ENCODE data around the gene HLA-DQB1.
"Not testable (repeated sequence)": the region's sequence is repeated elsewhere in the genome, so short reads cannot be mapped to it uniquely, and the experiment has no call there.

The HLA-DQB1 gene

GRCh38 chr6:32662836-32663235 is 3.6 kb downstream of the HLA-DQB1 start:
- DNase-seq (ENCODE audit: low read depth, low spot score) = no peak

- DNase-seq (ENCODE audit: low read depth, low spot score) = no peak
Observed at GRCh38 chr6:32662099-32662498, 4.4 kb downstream of the HLA-DQB1 start.

GRCh38 chr6:32659856-32660595 is 6.4 kb downstream of the HLA-DQB1 start:
- no peak for DNase-seq (ENCODE audit: low read depth, low spot score)

DNA sequence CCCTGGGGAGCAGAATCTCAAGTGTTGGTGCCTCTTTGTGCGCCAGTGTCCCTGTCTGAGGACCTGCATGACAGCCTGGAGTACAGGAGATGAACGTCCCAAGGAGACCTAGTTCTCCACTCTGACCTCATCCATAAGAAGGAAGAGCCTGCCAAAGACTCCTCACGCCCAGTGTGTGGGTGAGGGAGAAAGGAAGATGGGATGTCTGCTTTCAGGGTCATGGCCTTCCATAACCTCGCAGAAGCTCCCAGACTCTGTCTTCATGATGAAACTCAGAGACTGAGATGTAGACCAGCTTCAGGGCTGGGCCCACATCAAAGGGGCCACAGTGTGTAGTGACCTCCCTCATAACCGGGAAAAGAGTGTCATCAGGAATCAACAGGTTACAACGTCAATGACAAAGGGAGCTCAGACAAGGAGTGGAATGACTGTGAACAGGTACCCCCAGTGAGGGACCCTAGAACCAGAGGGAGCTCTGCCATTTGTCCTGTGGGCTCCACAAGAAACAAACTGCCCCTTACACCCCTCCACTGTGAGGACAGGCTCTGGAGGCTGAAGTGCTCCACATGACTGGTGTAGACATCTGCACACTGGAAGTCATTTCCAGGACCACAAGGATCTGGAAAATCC is 8.1 kb downstream of the HLA-DQB1 start:
- DNase-seq (ENCODE audit: low read depth, low spot score) = no peak

DNA sequence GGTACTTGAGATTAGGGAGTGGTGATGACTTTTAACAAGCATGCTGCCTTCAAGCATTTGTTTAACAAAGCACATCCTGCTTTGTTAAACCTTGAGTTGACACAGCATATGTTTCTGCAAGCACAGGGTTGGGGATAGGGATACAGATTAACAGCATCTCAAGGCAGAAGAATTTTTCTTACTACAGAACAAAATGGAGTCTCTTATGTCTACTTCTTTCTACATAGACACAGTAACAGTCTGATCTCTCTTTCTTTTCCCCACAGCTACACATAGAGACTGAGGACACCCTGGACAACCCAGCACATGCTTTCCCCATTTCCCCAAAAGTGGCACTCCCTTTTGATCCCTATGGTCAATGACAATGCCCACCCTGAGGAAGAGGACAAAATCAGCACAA is 8.6 kb downstream of the HLA-DQB1 start:
- not testable (repeated sequence) for DNase-seq (ENCODE audit: low read depth, low spot score)

DNA sequence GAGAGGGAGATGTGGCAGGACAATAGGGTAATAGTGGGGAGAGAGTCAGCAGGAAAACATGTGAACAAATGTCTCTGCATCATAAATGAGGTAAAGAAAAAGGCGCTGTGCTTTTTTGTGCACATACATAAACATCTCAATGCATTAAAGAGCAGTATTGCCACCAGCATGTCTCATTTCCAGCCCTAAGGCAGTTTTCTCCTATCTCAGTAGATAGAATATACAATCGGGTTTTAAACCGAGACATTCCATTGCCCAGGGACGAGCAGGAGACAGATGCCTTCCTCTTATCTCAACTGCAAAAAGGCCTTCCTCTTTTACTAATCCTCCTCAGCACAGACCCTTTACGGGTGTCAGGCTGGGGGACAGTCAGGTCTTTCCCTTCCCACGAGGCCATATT is 9.1 kb downstream of the HLA-DQB1 start:
- not testable (repeated sequence) for DNase-seq (ENCODE audit: low read depth, low spot score)

GRCh38 chr6:32655203-32655710 is 11.2 kb downstream of the HLA-DQB1 start:
- no peak for DNase-seq (ENCODE audit: low read depth, low spot score)

DNA sequence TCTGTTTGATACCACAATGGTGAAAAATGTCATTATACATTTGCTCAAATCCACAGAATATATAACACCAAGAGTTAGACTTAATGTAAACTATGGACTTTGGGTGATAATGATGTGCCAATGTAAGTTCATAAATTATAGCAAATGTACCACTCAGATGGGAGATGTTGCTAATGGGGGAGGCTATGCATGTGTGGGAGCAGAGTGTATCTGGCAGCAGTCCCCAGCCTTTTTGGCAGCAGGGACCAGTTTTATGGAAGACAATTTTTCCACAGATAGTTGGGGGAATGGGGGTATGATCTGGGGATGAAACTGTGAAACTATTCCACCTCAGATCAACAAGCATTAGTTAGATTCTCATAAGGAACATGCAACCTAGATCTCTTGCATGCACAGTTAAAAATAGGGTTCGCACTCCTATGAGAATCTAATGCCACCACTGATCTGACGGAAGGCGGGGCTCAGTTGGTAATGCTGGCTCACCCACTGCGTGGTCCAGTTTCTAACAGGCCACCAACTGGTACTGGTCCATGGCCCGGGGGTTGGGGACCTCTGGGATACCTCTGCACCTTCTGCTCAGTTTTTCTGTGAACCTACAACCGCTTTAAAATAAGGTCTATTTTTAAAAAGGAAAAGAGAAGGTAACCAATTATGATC is 21.3 kb downstream of the HLA-DQB1 start:
- no peak for DNase-seq (ENCODE audit: low read depth, low spot score)

DNA sequence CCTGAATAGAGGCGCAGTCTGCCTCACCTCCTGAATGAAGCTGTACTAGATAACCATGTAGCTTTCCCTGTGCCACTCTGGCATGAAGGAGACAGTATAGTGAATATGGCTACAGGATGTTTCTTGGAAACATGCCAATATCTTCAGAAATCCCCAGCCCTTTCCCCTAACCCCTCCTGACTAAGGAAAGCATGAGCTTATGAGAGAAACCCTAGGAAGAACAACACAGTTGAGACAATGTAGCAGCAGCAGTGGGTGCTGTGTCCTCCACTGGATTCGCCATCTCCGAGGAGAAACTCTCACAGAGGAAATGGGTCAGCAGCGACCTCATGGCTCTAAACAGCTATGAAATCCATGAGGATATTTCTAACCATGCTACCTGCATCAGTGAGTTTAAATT is 22.6 kb downstream of the HLA-DQB1 start:
- DNase-seq (ENCODE audit: low read depth, low spot score) = no peak

GRCh38 chr6:32642720-32643106 is 23.7 kb downstream of the HLA-DQB1 start:
- no peak for DNase-seq (ENCODE audit: low read depth, low spot score)

DNA sequence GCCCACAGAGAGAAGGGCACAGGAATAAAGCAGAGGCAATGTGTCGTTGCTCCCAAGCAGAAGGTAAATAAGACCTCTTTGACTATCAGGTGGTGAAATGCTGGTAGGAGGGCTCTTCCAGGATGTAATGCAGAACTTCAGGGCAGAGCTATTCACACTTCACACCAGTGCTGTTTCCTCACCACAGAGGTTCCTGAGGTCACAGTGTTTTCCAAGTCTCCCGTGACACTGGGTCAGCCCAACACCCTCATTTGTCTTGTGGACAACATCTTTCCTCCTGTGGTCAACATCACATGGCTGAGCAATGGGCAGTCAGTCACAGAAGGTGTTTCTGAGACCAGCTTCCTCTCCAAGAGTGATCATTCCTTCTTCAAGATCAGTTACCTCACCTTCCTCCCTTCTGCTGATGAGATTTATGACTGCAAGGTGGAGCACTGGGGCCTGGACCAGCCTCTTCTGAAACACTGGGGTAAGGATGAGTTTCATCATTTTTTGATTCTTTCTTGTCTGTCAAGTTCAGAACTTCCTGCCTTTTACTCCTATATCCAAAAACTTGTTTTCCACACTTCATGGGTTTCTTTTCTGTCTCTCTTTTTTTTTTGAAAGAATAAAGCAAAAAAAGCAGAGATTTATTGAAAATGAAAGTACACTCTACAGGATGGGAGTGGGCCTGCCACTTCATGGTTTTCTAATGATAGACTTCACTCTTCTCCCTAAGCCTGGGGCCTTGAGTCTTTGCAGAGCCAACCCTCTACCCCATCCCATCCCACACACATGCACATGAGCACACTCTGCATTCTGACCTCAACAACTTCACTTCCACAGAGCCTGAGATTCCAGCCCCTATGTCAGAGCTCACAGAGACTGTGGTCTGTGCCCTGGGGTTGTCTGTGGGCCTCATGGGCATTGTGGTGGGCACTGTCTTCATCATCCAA is 24.4 kb downstream of the HLA-DQB1 start:
- DNase-seq (ENCODE audit: low read depth, low spot score) = not testable (repeated sequence)

GRCh38 chr6:32641122-32641521 is 25.3 kb downstream of the HLA-DQB1 start:
- no peak for DNase-seq (ENCODE audit: low read depth, low spot score)

DNA sequence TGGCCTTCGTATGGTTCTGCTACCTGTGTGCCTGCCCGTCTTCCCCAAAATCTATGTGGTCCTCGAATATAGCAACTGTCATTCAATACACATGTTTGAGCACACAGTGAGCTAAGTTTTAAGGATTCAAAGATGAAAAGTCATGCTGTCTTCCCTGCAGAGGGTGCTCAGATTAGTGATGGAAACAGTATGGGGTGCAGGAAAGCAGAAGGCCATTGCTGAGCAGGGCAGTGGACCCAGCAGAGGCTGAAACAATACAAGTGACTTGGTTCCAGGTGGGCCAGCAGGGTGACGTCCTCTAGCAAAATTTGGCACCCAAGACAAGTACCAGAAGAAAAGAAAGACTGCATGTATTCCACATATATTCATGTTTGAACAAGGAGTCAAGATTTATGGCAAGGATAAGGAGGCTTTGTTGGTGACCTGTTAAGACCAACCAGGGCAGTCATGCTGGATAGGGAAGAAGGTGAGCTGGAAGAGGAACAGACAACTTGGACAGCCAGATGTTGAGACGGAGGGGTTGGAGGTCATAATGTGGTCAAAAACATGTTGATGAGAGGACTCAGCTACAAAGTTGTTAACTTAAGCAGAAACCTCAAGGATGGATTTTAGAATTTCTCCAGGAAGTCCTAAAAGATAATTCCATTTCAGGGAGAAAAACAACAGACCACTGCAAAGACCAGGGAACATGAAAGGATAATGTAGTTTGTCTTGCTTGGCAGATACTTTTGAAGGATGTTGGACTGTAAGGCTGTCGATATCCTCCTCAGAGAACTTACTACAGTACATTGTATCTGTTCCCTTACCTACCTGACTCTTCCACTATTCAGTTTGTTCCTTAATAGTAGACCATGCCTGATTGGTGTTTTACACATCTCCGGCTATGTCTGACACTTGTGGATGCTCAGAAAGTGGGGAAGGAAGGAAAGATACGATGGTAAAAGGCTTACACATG is 26.7 kb downstream of the HLA-DQB1 start:
- DNase-seq (ENCODE audit: low read depth, low spot score) = no peak

DNA sequence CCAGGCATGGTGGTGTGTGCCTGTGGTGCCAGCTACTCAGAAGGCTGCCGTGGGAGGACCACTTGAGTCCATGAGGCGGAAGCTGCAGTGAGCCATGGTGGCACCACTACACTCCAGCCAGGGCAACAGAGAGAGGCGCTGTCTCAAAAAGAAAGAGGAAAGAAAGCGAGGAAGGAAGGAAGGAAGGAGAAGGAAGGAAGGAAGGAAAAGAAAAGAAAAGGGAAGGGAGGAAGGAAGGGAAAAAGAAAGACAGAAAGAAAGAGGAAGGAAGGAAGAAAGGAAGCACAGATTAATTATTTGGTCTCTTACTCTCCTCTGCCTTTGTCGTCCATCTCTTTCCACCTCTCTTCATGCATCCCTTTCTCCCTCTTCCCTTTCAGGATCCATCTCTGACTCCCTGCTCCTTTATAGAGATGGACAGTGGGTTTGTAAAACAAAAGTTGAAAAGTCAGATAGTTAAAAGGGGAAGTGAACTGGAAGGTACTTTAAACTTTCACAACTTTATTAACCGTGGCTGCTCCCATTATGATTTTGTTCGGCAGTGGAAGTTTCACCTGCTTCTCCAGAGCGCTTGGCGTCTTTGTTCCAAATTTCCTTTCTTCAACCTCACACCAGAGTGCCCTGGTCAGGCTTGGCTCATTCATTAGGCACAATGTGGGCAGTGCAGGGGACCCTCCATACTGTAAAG is 27.8 kb downstream of the HLA-DQB1 start:
- no peak for DNase-seq (ENCODE audit: low read depth, low spot score)

GRCh38 chr6:32637883-32638282 is 28.6 kb downstream of the HLA-DQB1 start:
- DNase-seq (ENCODE audit: low read depth, low spot score) = no peak

GRCh38 chr6:32637219-32637880 is 29.1 kb downstream of the HLA-DQB1 start, which contains the start of gene HLA-DQA1:
Gene HLA-DQA1 (plus strand): TSS chr6:32637406. CDS start chr6:32637459, 53 bp downstream.
- no peak for DNase-seq (ENCODE audit: low read depth, low spot score)

- no peak for DNase-seq (ENCODE audit: low read depth, low spot score)
Observed at GRCh38 chr6:32635526-32636123, 30.8 kb downstream of the HLA-DQB1 start.

GRCh38 chr6:32629793-32630192 is 36.7 kb downstream of the HLA-DQB1 start:
- DNase-seq (ENCODE audit: low read depth, low spot score) = not testable (repeated sequence)

DNA sequence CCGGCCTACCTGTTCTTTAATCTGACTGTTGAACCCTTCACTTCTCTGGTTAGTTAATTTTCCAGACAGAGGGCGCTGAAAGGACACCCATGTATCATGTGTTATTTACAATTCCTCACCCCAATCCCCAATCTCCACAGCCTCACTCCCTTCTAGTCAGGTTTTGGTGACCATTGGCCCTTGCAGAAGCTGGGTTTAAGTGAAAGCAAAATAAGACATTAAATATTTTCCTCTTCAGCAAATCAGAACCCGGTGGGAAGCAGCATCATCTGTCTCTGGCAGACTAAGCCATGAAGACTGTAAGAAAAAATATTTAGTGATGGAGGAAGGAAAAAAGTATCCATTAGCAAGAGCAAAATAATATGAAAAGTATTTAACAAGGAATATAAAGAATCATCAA is 38.6 kb downstream of the HLA-DQB1 start:
- peak; percentile 75 for DNase-seq (ENCODE audit: low read depth, low spot score)
